MM.1S (cell line): ENCODE results near the gene PLXNA2.

Experiments
- EZH2phosphoT487 ChIP-seq: fragments of 300-600 bp; sonication (generic); IDR thresholded peaks from 2 replicates; pipeline ENCODE4 v1.6.1; 2018; ENCODE audit warnings: antibody characterized with exemption, low read length
- TF ChIP-seq, protein P1 (sequence below): fragments of 300-600 bp; sonication (generic); IDR thresholded peaks from 2 replicates; pipeline ENCODE4 v1.5.1; 2016; ENCODE audit warnings: antibody characterized with exemption, low read length, mixed read lengths

DNA sequence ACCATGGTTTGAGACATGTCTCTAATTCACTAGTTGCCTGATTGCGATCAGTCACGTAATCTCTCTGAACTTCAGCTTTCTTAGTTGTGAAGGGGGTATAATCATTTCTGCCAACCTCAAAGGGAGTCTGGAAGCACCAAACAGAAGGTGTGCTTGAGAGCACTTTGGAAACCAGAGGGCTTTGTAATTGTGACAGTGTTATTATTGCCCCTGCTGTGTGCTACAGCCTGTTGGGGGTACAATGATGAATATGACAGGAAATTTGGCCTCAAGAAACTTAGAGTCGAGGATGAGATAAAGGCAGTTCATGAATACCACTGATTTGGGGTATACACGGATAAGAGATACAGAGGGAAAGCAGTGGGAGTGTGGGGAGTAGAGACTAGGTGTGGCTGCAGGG lies 183.1 kb downstream of the PLXNA2 start:
- TF ChIP-seq, protein P1, sequence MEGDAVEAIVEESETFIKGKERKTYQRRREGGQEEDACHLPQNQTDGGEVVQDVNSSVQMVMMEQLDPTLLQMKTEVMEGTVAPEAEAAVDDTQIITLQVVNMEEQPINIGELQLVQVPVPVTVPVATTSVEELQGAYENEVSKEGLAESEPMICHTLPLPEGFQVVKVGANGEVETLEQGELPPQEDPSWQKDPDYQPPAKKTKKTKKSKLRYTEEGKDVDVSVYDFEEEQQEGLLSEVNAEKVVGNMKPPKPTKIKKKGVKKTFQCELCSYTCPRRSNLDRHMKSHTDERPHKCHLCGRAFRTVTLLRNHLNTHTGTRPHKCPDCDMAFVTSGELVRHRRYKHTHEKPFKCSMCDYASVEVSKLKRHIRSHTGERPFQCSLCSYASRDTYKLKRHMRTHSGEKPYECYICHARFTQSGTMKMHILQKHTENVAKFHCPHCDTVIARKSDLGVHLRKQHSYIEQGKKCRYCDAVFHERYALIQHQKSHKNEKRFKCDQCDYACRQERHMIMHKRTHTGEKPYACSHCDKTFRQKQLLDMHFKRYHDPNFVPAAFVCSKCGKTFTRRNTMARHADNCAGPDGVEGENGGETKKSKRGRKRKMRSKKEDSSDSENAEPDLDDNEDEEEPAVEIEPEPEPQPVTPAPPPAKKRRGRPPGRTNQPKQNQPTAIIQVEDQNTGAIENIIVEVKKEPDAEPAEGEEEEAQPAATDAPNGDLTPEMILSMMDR = no peak
- no peak for TF ChIP-seq EZH2phosphoT487
